Measurements from ENCODE around the gene GBP7.

Gene GBP7

DNA sequence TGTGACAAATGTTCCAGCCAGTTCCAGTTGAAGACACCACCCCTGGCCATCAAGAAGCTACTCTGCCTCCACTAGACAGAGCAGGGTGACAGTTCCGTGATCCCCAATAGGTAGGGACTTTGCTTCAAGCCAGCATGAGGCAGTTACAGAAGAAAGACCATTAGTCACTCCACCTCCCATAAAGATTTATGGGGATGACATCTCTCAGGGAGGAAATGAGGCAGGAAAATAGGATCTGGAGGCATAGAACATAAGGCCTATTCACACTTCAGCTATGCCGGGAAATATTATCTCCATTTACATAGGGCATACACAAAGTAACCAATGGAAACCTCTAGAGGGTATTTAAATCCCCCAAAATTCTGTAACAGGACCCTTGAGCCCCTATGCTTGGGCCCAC lies 3.5 kb upstream of the GBP7 start:
- H3K9me3 ChIP-seq (ENCODE audit: severe bottlenecking), result no peaks in the 10 kb centered on the region
- no peaks in the 10 kb centered on the region for H3K36me3 ChIP-seq (ENCODE audit: low read depth)
- no peaks in the 10 kb centered on the region for H3K27me3 ChIP-seq (ENCODE audit: insufficient read depth, poor library complexity, severe bottlenecking)
- TF ChIP-seq, protein P1, sequence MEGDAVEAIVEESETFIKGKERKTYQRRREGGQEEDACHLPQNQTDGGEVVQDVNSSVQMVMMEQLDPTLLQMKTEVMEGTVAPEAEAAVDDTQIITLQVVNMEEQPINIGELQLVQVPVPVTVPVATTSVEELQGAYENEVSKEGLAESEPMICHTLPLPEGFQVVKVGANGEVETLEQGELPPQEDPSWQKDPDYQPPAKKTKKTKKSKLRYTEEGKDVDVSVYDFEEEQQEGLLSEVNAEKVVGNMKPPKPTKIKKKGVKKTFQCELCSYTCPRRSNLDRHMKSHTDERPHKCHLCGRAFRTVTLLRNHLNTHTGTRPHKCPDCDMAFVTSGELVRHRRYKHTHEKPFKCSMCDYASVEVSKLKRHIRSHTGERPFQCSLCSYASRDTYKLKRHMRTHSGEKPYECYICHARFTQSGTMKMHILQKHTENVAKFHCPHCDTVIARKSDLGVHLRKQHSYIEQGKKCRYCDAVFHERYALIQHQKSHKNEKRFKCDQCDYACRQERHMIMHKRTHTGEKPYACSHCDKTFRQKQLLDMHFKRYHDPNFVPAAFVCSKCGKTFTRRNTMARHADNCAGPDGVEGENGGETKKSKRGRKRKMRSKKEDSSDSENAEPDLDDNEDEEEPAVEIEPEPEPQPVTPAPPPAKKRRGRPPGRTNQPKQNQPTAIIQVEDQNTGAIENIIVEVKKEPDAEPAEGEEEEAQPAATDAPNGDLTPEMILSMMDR (IDR thresholded peaks at IDR 0.05; ENCODE audit: poor library complexity, severe bottlenecking), result no peak
- DNase-seq (ENCODE audit: low spot score) (no peak), ATAC-seq (ENCODE audit: low read depth) (no peak)
- no peak overlapping the region for H3K27ac ChIP-seq (ENCODE audit: poor library complexity, severe bottlenecking)
- H3K4me1 ChIP-seq (ENCODE audit: insufficient read depth, poor library complexity, severe bottlenecking), result no peaks in the 10 kb centered on the region
- no peak overlapping the region for H3K4me3 ChIP-seq (ENCODE audit: severe bottlenecking)

DNA sequence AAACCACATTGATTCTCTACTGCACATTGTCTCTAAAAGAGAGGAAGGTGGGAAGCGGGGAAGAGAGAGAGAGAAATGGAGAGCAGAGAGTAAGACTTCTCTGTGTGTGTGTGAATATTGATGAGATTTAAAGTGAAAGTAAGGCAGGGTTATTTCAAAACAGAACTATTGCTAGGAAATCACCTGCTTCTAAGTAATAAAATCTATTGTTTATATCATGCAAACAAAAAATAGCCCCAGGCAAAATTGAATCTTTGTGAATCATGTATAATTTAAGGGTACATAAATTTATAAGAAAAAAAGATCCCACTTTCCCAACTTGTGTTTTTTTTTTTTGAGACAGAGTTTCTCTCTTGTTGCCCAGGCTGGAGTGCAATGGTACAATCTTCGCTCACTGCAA lies 1.2 kb upstream of the GBP7 start:
- H3K36me3 ChIP-seq (ENCODE audit: low read depth), result no peaks in the 10 kb centered on the region
- H3K9me3 ChIP-seq (ENCODE audit: severe bottlenecking), result no peaks in the 10 kb centered on the region
- ATAC-seq (ENCODE audit: low read depth) (no peak), DNase-seq (ENCODE audit: low spot score) (no peak)
- no peaks in the 10 kb centered on the region for H3K27me3 ChIP-seq (ENCODE audit: insufficient read depth, poor library complexity, severe bottlenecking)
- no peaks in the 10 kb centered on the region for H3K4me1 ChIP-seq (ENCODE audit: insufficient read depth, poor library complexity, severe bottlenecking)
- no peak overlapping the region for H3K4me3 ChIP-seq (ENCODE audit: severe bottlenecking)
- H3K27ac ChIP-seq (ENCODE audit: poor library complexity, severe bottlenecking), result no peak overlapping the region
- TF ChIP-seq, protein P1 (IDR thresholded peaks at IDR 0.05; ENCODE audit: poor library complexity, severe bottlenecking), result no peak

DNA sequence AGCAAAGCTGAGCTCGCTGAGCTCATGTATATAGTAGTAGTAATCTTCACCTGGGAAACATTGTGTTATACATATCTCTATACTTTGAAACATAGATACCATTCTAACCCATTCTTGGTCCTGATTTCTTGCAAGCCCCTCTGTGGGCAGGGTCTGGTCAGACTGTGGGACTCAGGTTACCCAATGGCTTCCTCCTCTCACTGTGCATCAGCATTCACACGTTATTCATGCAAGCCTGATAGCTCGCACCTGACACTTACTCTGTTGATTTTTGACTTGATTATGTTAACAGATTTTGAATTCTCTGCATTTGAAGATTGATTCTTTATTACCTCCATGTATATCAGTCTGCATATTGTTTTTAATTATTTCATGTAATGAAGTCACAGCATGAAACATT lies 1.3 kb downstream of the GBP7 start:
- ATAC-seq (ENCODE audit: low read depth) (no peak), DNase-seq (ENCODE audit: low spot score) (no peak)
- no peak overlapping the region for H3K27ac ChIP-seq (ENCODE audit: poor library complexity, severe bottlenecking)
- H3K27me3 ChIP-seq (ENCODE audit: insufficient read depth, poor library complexity, severe bottlenecking), result no peaks in the 10 kb centered on the region
- H3K4me3 ChIP-seq (ENCODE audit: severe bottlenecking), result no peak overlapping the region
- no peaks in the 10 kb centered on the region for H3K4me1 ChIP-seq (ENCODE audit: insufficient read depth, poor library complexity, severe bottlenecking)
- no peaks in the 10 kb centered on the region for H3K9me3 ChIP-seq (ENCODE audit: severe bottlenecking)
- no peaks in the 10 kb centered on the region for H3K36me3 ChIP-seq (ENCODE audit: low read depth)
- TF ChIP-seq, protein P1 (IDR thresholded peaks at IDR 0.05; ENCODE audit: poor library complexity, severe bottlenecking), result no peak

DNA sequence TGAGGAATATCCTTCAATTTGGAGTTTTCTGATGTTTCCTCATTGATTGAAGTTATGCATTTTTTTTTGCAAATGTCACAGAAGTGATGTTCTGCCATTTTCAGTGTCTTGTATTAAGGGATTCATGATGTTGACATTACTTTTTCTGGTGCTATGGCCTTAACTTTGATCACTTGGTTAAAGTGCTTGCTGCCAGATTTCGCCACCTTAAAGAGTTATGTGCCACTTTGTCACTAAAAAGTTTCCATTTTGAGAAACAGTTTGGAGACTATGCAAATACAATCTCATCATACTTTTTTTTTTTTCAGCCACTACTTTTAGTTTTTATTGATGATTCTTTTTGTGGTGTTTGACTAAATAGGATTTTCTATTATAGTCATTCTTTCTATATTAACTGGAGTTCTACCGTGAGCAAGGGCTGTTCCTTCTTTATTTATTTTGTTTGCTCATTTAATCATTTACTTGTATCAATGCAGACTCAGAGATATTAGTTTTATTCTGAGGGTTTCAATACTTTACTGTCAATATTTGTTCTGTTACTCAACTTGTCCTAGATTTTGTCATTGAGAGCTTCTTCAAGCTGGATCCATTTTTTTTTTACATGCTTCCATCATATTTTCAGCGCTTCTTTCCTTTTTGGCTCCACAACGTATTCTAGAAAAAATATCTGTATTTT lies 3.2 kb downstream of the GBP7 start:
- TF ChIP-seq, protein P1 (IDR thresholded peaks at IDR 0.05; ENCODE audit: poor library complexity, severe bottlenecking), result no peak
- Histone ChIP-seq H3K4me3 (ENCODE audit: severe bottlenecking) (no peak overlapping the region), H3K27ac (ENCODE audit: poor library complexity, severe bottlenecking) (no peak overlapping the region), H3K4me1 (ENCODE audit: insufficient read depth, poor library complexity, severe bottlenecking) (no peaks in the 10 kb centered on the region), H3K9me3 (ENCODE audit: severe bottlenecking) (no peaks in the 10 kb centered on the region), H3K36me3 (ENCODE audit: low read depth) (no peaks in the 10 kb centered on the region), H3K27me3 (ENCODE audit: insufficient read depth, poor library complexity, severe bottlenecking) (no peaks in the 10 kb centered on the region)
- DNase-seq (ENCODE audit: low spot score), result no peak
- ATAC-seq (ENCODE audit: low read depth), result no peak

DNA sequence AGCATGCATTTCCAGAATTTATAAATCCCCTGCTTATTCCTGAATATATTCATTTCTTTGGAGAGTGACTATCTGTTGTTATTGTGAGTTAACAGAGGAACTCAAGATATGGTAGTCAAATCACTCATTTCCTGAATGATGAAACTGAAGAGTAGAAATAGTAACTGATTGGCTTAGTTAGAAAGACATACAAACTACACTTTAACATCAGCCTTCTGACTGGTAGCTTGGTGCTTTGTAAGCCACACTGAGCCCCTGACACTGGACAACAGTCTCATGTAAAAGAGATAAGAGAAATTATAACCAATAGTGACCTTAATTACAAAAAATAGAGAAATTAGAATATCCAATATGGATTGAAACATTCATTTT lies 4.8 kb downstream of the GBP7 start:
- DNase-seq (ENCODE audit: low spot score) (no peak), ATAC-seq (ENCODE audit: low read depth) (no peak)
- Histone ChIP-seq H3K9me3 (ENCODE audit: severe bottlenecking) (no peaks in the 10 kb centered on the region), H3K27ac (ENCODE audit: poor library complexity, severe bottlenecking) (no peak overlapping the region), H3K4me3 (ENCODE audit: severe bottlenecking) (no peak overlapping the region), H3K27me3 (ENCODE audit: insufficient read depth, poor library complexity, severe bottlenecking) (no peaks in the 10 kb centered on the region), H3K4me1 (ENCODE audit: insufficient read depth, poor library complexity, severe bottlenecking) (no peaks in the 10 kb centered on the region), H3K36me3 (ENCODE audit: low read depth) (no peaks in the 10 kb centered on the region)
- TF ChIP-seq, protein P1 (IDR thresholded peaks at IDR 0.05; ENCODE audit: poor library complexity, severe bottlenecking), result no peak

Measured in RWPE2 (cell line).